SU-DHL-6 (cell line): ENCODE measurements around the gene TMPRSS13.

Experiments used
- CTCF ChIP-seq: fragments of 200-600 bp; sonication (generic); IDR thresholded peaks from one replicate; pipeline ENCODE4 v1.5.1; 2017; ENCODE audit warnings: antibody characterized with exemption, mild to moderate bottlenecking, low read length, moderate library complexity; ENCODE audit not compliant: insufficient read depth, poor library complexity, severe bottlenecking
- EZH2phosphoT487 ChIP-seq: fragments of 200-600 bp; sonication (generic), shearing (Covaris generic); conservative IDR thresholded peaks from 2 replicates; pipeline ENCODE4 v1.6.1; 2018; ENCODE audit warnings: mild to moderate bottlenecking, antibody characterized with exemption, low read length, moderate library complexity, mixed read lengths

GRCh38 chr11:117914398-117914761, 14.8 kb downstream of the TMPRSS13 start:
- TF ChIP-seq CTCF (no peak), EZH2phosphoT487 (no peak)
